HG02840 (cell line): ENCODE measurements around the gene OR2Z1.

Source experiments
- ATAC-seq: cut with Tn5 transposase; IDR thresholded peaks from one replicate; pipeline ENCODE4 v1.9.1; 2021; ENCODE audit warnings: mild to moderate bottlenecking, moderate library complexity, moderate number of reproducible peaks; ENCODE audit not compliant: unreplicated experiment, low FRiP score

Gene OR2Z1

DNA sequence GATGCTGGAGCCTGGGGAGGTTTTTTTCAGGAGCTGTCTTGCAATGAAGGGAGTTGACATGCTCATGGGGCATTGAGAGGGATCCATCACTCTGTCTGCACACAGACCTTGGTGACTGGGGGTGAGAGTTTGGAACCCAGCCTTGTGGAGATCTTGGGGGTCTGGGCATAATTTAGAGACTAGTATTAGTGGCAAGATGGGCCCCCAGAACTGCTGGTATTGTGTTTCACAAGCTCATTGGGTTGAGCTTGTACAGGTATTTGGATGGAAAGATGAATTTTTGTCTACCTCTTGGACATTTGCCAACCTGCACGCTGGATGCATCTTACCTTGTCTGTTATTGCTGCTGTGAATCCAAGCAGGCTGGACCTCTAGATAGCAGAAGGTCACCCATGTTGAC is at the start of gene OR2Z1:
Gene OR2Z1 (plus strand): TSS at position 301 of the 400 bp plus-strand sequence. CDS start 9,395 bp downstream, outside the sequence.
- ATAC-seq = no peak

DNA sequence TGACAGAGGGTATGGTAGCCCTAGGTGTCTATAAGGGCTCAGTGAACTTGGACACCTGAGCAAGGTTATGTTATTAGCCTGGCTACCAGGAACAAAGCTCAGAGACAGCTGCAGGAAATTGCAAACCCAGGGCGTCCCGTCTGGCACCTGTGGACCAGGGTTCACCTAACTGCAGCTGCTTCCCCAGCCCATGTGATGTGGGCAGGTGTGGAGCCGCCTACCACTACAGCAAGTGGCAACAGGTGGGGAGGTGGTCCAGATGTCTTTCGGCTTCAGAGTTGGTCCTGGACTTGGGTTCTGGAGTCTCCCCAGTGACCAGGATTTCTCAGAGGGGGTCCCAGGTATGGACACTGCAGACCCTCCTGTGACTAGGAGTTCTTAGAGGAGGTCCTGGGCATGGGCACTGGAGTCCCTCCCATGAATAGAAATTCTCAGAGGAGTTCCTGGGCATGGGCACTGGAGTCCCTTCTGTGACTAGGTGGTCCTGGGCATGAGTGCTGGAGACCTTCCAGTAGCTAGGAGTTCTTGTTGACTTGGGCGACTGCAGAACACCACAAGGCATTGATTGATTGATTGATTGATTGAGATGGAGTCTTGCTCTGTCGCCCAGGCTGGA is 48.0 kb upstream of the OR2Z1 start:
- ATAC-seq = no peak

GRCh38 chr19:8675066-8675465 is 46.4 kb upstream of the OR2Z1 start:
- no peak for ATAC-seq

GRCh38 chr19:8678244-8678807 is 43.1 kb upstream of the OR2Z1 start:
- no peak for ATAC-seq

- no peak for ATAC-seq
Measured at GRCh38 chr19:8680676-8681344, 40.6 kb upstream of the OR2Z1 start.

GRCh38 chr19:8681345-8682029 is 39.9 kb upstream of the OR2Z1 start:
- ATAC-seq = no peak

DNA sequence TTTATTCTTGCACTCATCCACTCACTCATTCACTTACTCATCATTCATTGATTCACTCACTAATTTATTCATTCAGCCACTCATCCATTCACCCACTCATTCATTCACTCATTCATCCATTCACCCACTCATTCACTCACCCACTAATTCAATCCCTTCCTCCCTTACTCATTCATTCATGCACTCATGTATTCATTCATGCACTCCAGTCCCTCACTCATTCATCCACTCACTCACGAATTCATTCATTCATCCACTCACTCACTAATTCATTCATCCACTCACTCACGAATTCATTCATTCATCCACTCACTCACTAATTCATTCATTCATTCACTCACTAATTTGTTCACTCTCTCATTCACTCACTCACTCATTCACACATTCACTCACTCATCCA is 39.0 kb upstream of the OR2Z1 start:
- no peak for ATAC-seq

- no peak for ATAC-seq
Measured at GRCh38 chr19:8682931-8683330, 38.5 kb upstream of the OR2Z1 start.

- no peak for ATAC-seq
Measured at GRCh38 chr19:8684001-8684902, 37.2 kb upstream of the OR2Z1 start.

DNA sequence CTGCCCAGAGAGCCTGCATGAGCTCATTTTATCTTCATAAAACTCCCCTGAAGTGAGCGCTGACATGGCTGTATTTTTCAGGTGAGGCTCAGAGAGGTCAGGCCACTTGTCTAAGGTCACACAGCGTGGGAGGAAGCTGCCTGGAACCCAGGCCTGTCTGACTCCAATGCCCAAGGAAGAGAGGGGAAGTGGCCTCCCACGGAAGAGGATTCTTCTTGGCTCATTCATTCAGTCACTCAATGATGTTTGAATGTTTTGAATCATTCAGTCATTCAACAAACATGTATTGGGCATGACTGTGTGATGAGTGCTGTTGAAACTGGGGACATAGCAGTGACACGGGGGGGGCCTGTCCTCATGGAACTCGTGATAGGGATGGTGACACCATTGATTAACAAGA is 34.9 kb upstream of the OR2Z1 start:
- no peak for ATAC-seq

GRCh38 chr19:8688930-8689329 is 32.5 kb upstream of the OR2Z1 start:
- no peak for ATAC-seq

DNA sequence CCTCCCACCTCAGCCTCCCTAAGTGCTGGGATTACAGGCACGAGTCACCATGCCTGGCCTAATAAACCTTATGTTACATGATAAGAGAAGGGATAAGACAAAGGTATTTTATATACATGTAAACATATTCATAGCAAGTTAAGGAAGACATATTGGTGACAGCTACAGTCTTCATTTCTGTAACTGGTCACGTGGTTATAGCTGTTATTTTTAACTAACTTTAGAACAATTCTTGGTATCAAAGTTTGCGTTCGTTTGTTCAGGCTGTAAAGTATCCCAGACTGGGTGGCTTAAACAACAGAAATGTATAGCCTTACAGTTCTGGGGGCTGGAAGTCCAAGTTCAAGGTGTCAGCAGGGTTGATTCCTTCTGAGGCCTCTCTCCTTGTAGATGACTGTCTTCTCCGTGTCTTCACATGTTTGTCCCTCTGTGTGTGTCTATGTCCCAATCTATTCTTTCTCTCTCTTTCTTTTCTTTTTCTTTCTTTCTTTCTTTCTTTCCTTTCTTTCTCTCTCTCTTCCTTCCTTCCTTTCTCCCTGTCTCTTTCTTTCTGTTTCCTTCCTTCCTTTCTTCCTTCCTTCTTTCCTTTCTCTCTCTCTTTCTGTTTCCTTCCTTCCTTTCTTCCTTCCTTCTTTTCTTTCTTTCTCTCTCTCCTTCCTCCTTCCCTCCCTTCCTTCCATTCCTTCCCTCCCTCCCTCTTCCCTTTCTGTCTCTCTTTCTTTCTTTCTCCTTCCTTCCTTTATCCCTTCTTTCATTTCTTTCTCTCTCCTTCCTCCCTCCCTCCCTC is 30.5 kb upstream of the OR2Z1 start:
- no peak for ATAC-seq

GRCh38 chr19:8695501-8695900 is 25.9 kb upstream of the OR2Z1 start:
- ATAC-seq = no peak

DNA sequence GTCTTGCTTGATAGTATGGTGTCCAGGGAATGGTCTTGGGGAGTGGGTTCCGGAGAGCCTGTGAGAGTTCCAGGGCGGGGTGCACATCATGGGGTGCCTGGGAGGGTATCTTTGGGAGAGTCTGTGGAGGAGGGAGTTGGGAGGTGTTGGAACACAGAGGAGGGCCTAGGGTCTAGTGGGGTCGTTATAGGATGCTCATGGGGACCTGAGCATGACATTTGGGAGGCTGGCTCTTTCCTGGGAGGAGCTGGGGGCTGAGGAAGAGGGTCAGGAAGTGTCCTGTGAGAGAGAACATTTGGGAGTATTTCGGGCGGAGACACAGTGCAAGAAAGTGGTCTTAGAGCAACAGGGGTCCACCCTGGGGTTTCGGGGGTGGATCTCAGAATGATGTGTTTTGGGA is 25.5 kb upstream of the OR2Z1 start:
- no peak for ATAC-seq

DNA sequence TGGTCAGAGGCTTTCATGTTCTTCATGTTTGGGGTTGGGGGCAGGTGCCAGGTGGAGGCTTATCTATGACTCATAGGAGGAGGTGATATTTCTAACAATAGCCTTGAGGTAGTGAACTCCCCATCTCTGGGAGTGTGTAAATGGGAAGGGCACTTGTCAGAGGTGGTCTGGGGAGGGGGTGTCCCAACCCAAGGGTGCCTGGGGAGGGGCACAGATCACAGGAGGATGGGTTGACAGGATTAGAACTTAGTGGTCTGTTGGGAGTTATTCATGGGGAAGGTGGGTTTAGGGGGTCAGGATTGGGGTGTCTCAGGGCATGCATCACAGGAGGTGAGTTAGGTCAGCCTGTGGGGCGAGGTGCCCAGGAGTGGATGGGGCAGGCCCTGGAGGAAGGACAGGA is 24.4 kb upstream of the OR2Z1 start:
- no peak for ATAC-seq

DNA sequence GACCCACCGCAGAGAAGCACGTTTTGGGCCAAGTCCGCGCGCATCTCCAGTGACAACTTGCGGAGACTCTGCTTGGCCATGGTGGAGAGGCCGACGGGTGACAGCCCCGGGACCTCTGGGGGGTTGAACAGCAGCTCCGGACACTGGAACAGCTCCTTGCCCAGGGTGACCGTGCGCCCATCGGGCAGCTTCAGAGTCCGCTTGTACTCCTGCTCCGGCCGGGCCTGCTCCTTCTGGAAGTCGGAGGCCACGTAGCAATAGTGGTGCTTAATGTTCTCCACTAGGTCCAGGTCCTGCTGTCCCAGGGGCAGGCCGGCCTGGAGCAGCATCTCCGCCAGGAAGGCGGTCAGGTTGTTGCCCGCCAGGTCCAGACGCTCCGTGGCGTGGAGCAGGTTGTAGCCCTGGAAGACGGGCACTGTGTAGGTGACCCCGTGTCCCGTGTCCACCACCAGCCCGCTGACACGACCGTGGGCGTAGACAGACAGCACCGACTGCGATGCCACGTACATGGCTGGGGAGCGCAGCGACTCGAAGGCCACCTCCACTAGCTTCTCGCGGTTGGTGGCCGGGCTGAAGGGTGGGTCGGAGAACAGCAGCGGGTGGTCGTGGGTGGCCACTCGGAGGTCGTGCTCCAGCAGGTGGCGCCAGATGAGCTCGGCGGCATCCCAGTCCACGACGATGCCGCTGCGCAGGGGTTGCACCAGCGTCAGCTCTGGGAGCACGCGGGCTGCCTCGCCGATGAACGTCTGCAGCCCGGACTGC is 23.6 kb upstream of the OR2Z1 start:
- no peak for ATAC-seq

DNA sequence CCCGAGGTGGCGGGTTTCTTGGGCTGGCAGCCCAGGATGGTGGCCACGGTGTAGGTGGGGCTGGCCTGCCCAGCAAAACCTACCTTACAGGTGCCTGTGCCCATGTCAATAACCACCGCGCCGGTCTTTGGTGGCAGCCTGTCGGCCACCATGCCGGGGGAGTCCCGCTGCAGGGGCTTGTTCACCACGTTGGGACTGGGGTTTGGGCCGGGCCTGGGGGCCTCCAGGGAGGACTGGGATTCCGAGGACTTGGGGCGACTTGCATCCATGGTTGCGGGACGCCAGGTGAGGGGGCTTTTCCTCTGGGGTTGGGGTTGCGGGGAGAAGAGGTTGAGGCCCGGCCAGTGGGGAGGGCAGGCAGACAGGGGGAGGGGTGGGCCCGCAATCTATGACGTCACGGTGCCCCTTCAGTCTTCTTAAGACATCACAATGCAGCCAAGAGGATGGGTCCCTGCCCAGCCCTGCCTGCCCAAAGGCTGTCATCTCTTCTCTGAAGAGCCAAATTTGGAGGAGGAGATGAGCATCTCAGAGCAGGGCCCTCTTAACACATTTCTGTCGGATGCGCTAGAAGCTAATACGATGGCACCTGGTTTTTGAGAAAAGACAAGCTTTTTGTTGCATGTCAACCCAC is 22.9 kb upstream of the OR2Z1 start, which contains the start of gene ACTL9:
Gene ACTL9 (minus strand): TSS at position 363 of the 631 bp plus-strand sequence. CDS start 94 bp downstream, at position 269.
- no peak for ATAC-seq

DNA sequence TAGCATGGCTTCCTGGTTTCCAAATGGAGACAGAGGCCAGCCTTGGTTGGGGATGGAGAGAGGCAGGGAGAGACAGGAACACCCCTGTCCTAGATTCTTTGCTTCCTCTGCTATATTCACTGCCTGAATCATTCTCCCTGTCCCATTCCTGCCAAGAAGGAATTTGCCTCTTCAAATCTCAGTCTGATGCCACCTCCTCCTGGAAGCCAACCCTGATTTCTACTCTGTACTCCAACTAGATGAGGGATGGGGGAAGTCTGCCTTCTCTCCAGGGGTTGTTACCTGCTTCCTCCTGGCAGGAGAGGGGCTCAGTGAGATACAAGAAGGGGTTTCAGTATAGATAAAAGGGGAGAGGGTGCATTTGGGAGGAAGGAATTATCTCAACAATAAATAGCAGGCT is 21.5 kb upstream of the OR2Z1 start:
- ATAC-seq = no peak
